UCSD-AML1 (cell line): ENCODE results near the gene RNGTT.

Experiments
- DNase-seq: peaks from one replicate; lab custom pipeline; 2025; ENCODE audit not compliant: unreplicated experiment; lab: John Stamatoyannopoulos, UW

Gene RNGTT

GRCh38 chr6:88616380-88616779 lies 347.0 kb downstream of the RNGTT start:
- DNase-seq, result no peak

GRCh38 chr6:88614316-88614877 lies 349.0 kb downstream of the RNGTT start:
- no peak for DNase-seq

DNA sequence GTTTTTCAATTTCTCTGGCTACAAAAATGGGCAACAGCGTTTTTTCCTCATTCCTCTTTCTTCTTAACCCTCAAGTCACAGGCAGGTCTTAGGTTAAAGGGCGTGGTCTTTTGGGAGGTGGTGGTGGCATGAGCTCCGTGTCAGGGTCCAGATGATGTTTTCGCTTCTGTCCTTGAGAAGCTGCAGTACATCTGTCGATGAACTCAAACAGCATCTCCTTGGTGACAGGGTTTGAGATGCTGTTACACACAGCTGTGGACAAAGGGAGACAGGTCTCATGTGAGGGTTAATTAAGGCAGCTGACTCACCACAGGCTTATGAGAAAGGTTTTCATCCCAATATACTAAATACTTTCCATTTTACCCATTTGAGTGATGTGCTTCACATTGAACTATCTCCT lies 350.8 kb downstream of the RNGTT start:
- no peak for DNase-seq

- DNase-seq, result no peak
Measured at GRCh38 chr6:88611721-88612120, 351.7 kb downstream of the RNGTT start.

GRCh38 chr6:88609983-88610382 lies 353.4 kb downstream of the RNGTT start:
- no peak for DNase-seq

DNA sequence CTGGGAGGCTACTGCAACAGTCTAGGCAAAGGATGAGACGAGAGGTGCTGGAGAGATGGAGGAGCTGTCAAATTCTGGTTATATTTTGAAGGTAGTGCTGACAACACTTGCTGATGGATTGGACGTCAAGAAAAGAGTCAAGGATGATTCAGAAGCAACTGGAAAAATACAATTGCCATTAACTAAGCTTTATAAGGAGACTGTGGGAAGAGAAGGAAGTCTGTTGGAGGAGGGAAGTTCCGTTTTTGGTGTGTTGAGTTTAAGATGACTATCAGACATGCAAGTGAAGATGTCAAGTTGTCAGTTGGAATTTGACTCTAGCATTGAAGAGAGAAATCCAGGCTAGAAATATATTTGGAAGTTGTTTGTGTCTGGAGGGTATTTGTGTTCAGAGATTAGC lies 358.1 kb downstream of the RNGTT start:
- no peak for DNase-seq

- no peak for DNase-seq
Measured at GRCh38 chr6:88599571-88599970, 363.8 kb downstream of the RNGTT start.

GRCh38 chr6:88596801-88597200 lies 366.6 kb downstream of the RNGTT start:
- no peak for DNase-seq

- DNase-seq, result no peak
Measured at GRCh38 chr6:88588938-88589337, 374.5 kb downstream of the RNGTT start.

GRCh38 chr6:88587150-88587520 lies 376.3 kb downstream of the RNGTT start:
- DNase-seq, result no peak

DNA sequence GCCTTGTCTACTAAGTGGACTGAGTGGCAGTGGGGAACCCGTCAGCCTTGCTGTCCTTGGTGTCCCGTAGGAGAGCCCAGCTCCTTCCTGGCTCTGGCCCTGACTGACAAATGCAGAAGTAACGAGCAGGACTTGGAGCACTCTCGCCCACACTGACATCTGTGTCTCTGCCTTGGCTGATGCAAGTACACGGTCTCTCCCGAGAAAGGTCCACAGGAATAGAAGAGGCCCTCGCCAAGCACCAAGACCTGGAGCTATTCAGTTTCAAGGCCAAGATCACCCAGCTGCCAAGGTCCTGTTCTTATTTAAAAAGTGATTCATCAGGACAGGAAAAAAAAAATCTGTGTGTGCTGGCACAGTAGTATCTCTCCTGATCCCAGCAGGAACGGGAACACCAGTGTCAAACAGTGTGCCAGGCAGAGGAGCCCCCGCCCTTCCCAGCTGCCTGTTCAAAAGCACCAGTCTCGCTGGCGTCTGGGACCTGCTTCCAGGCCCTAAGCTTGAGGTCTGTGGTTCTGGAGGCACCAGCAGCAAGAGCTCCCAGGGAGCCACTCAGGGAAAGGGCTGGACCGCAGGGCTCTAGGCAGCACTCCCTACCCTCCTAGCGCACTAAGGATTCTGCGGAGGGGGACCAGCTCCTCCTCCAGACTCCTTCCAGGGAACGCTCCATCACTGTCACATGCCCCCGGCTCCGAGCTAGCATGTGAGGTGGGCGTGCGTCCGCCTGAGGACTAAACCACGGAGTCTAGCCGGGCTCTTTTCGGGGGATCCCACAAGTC lies 376.9 kb downstream of the RNGTT start:
- peak; percentile 63 for DNase-seq

- no peak for DNase-seq
Measured at GRCh38 chr6:88585276-88585692, 378.1 kb downstream of the RNGTT start.

GRCh38 chr6:88584581-88585275 lies 378.7 kb downstream of the RNGTT start:
- DNase-seq, result no peak

GRCh38 chr6:88577461-88577860 lies 386.0 kb downstream of the RNGTT start:
- no peak for DNase-seq

DNA sequence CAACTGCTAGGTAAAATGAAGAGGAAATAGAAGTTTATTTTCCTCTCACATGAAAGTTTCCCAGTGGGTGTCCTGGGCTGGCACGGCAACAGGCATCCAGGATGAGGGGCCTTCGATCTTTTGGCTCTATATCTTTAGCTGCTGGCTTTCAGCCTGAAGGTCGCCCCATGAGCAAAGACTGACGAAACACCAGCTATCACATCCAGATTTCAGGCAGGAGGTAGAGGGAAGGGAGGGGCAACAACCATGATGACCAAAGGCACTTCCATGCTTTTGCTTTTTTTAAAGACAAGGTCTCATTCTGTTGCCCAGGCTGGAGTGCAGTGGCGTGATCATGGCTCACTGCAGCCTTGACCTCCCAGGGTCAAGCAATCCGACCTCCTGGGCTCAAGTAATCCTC lies 387.9 kb downstream of the RNGTT start:
- no peak for DNase-seq

- no peak for DNase-seq
Measured at GRCh38 chr6:88574651-88575050, 388.8 kb downstream of the RNGTT start.

DNA sequence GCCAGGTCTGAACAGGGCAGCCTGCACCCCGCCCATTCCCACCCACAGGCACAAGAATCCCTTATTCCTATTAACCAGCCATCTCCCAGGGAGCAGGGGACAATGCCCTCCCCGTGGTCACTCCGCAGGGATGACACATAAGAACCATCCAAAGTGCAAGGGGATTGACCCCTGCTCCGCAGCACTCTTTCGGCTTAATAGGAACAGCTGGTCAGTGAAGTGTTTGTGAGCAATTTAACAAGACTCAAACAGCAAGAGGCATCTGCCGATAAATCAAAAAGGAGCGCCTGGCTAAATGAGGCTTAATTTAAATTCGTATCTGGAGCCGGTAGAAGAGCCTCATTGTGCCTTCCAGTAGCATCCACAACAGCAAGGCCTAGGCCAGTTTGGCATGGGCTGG lies 389.4 kb downstream of the RNGTT start:
- no peak for DNase-seq

GRCh38 chr6:88573561-88573960 lies 389.9 kb downstream of the RNGTT start:
- DNase-seq, result no peak

GRCh38 chr6:88572449-88573139 lies 390.8 kb downstream of the RNGTT start:
- no peak for DNase-seq

DNA sequence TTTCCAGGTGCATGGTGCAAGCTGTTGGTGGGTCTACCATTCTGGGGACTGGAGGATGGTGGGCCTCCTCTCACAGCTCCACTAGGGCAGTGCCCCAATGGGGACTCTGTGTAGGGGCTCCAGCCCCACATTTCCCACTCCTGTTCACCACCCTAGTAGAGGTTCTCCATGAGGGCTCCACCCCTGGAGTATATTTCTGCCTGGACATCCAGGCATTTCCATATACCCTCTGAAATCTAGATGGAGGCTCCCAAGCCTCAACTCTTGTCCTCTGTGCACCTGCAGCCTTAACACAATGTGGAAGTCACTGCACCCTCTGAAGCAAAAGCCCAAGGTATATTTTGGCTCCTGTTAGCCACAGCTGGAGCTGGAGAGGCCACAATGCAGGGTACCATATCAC lies 393.5 kb downstream of the RNGTT start:
- DNase-seq, result no peak

DNA sequence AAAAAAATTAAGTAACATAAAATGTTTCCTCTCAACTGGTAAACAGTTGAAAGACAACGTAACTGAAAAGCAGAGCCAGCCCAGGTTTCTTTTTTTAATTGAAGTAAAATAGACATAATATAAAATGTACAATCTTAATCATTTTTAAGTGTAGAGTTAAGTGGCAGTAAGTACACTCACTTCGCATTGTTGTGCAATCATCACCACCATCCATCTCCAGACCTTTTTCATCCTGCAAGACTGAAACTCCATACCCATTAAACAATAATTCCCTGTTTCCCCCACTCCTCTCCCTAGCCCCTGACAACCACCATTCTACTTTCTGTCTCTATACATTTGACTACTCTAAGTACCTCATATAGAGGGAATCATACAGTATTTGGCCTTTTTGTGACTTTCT lies 395.7 kb downstream of the RNGTT start:
- DNase-seq, result no peak
